H9 (cell line): Measurements from ENCODE around the gene FAM193B. TPM values are rescaled to one million over a fixed set of nuclear protein-coding genes. Genes with fewer than 3 reads are reported as not detected.

Experiments
- DNase-seq: peaks from one replicate; pipeline ENCODE4 v3.0.0-alpha.2; 2017
- H2AFZ ChIP-seq: one replicate; pipeline ENCODE4 v1.6.1; 2013; ENCODE audit warnings: mild to moderate bottlenecking, low read length, control low read depth, moderate library complexity
- H2AK5ac ChIP-seq: 2 replicates; pipeline ENCODE4 v1.6.1; 2013; ENCODE audit warnings: low read length, control low read depth, mixed read lengths; ENCODE audit not compliant: insufficient read length
- H2BK120ac ChIP-seq: one replicate; pipeline ENCODE4 v1.6.1; 2013; ENCODE audit warnings: low read depth, mild to moderate bottlenecking, low read length, control low read depth, inconsistent platforms; ENCODE audit not compliant: poor library complexity, severe bottlenecking
- H2BK12ac ChIP-seq: 2 replicates; pipeline ENCODE4 v1.6.1; 2013; ENCODE audit warnings: low read length, control low read depth, mixed read lengths, low read depth; ENCODE audit not compliant: insufficient read length
- H2BK15ac ChIP-seq: 2 replicates; pipeline ENCODE4 v1.6.1; 2013; ENCODE audit warnings: low read depth, low read length, control low read depth
- H2BK20ac ChIP-seq: one replicate; pipeline ENCODE4 v1.6.1; 2013; ENCODE audit warnings: low read depth, mild to moderate bottlenecking, low read length, control low read depth, inconsistent platforms; ENCODE audit not compliant: poor library complexity, severe bottlenecking
- H2BK5ac ChIP-seq: 2 replicates; pipeline ENCODE4 v1.6.1; 2013; ENCODE audit warnings: low read length, control low read depth, mixed read lengths; ENCODE audit not compliant: insufficient read length
- H3K14ac ChIP-seq: 2 replicates; pipeline ENCODE4 v1.6.1; 2013; ENCODE audit warnings: low read length, control low read depth; ENCODE audit not compliant: insufficient read depth
- H3K18ac ChIP-seq: 2 replicates; pipeline ENCODE4 v1.6.1; 2013; ENCODE audit warnings: low read depth, mild to moderate bottlenecking, mixed read lengths, low read length, control low read depth; ENCODE audit not compliant: insufficient read length
- H3K23ac ChIP-seq: 2 replicates; pipeline ENCODE4 v1.6.1; 2013; ENCODE audit warnings: low read length, control low read depth, mixed read lengths, low read depth; ENCODE audit not compliant: insufficient read length
- H3K23me2 ChIP-seq: 2 replicates; pipeline ENCODE4 v1.6.1; 2013; ENCODE audit warnings: low read depth, mild to moderate bottlenecking, mixed read lengths, low read length, control low read depth; ENCODE audit not compliant: insufficient read length, poor library complexity, severe bottlenecking
- H3K27ac ChIP-seq: 2 replicates; pipeline ENCODE4 v1.5.1; 2013; ENCODE audit warnings: low read length, control low read depth, mixed read lengths, low read depth; ENCODE audit not compliant: insufficient read length
- H3K27me3 ChIP-seq: 2 replicates; pipeline ENCODE4 v1.6.1; 2013; ENCODE audit warnings: low read length, control low read depth, inconsistent platforms; ENCODE audit not compliant: insufficient read depth
- H3K4ac ChIP-seq: 2 replicates; pipeline ENCODE4 v1.6.1; 2013; ENCODE audit warnings: low read depth, mild to moderate bottlenecking, control low read depth, inconsistent platforms, low read length, moderate library complexity
- H3K4me1 ChIP-seq: 2 replicates; pipeline ENCODE4 v1.6.1; 2013; ENCODE audit warnings: low read length, control low read depth, inconsistent platforms; ENCODE audit not compliant: insufficient read depth
- H3K4me2 ChIP-seq: 2 replicates; pipeline ENCODE4 v1.6.1; 2013; ENCODE audit warnings: low read length, control low read depth, mixed read lengths; ENCODE audit not compliant: insufficient read length, insufficient read depth
- H3K56ac ChIP-seq: 2 replicates; pipeline ENCODE4 v1.6.1; 2013; ENCODE audit warnings: low read depth, mild to moderate bottlenecking, mixed read lengths, low read length, control low read depth; ENCODE audit not compliant: insufficient read length
- H3K79me1 ChIP-seq: 2 replicates; pipeline ENCODE4 v1.6.1; 2013; ENCODE audit warnings: low read depth, mild to moderate bottlenecking, moderate library complexity, low read length, control low read depth, inconsistent platforms; ENCODE audit not compliant: insufficient read depth, poor library complexity, severe bottlenecking
- H3K79me2 ChIP-seq: 2 replicates; pipeline ENCODE4 v1.6.1; 2013; ENCODE audit warnings: low read length, control low read depth, inconsistent platforms; ENCODE audit not compliant: insufficient read depth
- H3K9ac ChIP-seq: 2 replicates; pipeline ENCODE4 v1.6.1; 2013; ENCODE audit warnings: low read length, control low read depth, mixed read lengths; ENCODE audit not compliant: insufficient read length; ENCODE audit errors: extremely low read depth
- H3K9me3 ChIP-seq: one replicate; pipeline ENCODE4 v1.6.1; 2013; ENCODE audit warnings: low read depth, low read length, inconsistent platforms; ENCODE audit not compliant: control insufficient read depth
- H3T11ph ChIP-seq: one replicate; pipeline ENCODE4 v1.6.1; 2013; ENCODE audit warnings: mild to moderate bottlenecking, low read length, control low read depth, inconsistent platforms
- H4K20me1 ChIP-seq: one replicate; pipeline ENCODE4 v1.6.1; 2013; ENCODE audit not compliant: control insufficient read depth, insufficient read length, insufficient read depth
- H4K5ac ChIP-seq: 2 replicates; pipeline ENCODE4 v1.6.1; 2013; ENCODE audit warnings: low read depth, mild to moderate bottlenecking, mixed read lengths, low read length, control low read depth; ENCODE audit not compliant: insufficient read length
- H4K8ac ChIP-seq: replicated peaks from 2 replicates; pipeline ENCODE4 v1.6.1; 2013; ENCODE audit warnings: low read length, control low read depth, mixed read lengths, low read depth; ENCODE audit not compliant: insufficient read length
- H4K91ac ChIP-seq: 2 replicates; pipeline ENCODE4 v1.6.1; 2013; ENCODE audit warnings: low read depth, mild to moderate bottlenecking, moderate library complexity, mixed read lengths, low read length, control low read depth; ENCODE audit not compliant: insufficient read length
- H3K27ac Mint-ChIP-seq, 3 experiments: 2 replicates in 2 of 3; 3 replicates in 1 of 3; pipeline ENCODE4 v1.8.0; 2020 to 2021; ENCODE audit warnings: mixed read lengths in 3 of 3, mild to moderate bottlenecking in 1 of 3, moderate library complexity in 1 of 3
- H3K27me3 Mint-ChIP-seq: 2 replicates; pipeline ENCODE4 v1.8.0; 2021; ENCODE audit warnings: low read depth, mild to moderate bottlenecking, moderate library complexity, mixed read lengths
- H3K36me3 Mint-ChIP-seq, 3 experiments: 2 replicates in 2 of 3; 3 replicates in 1 of 3; pipeline ENCODE4 v1.8.0; 2020 to 2021; ENCODE audit warnings: low read depth in 3 of 3, mixed read lengths in 3 of 3; ENCODE audit not compliant: insufficient read depth in 1 of 3
- H3K4me1 Mint-ChIP-seq, 2 experiments: 2 replicates each; pipeline ENCODE4 v1.8.0; 2020; ENCODE audit warnings: mixed read lengths in 2 of 2
- H3K4me3 Mint-ChIP-seq, 2 experiments: 2 replicates in 1 of 2; 3 replicates in 1 of 2; pipeline ENCODE4 v1.8.0; 2020 to 2021; ENCODE audit warnings: mild to moderate bottlenecking in 2 of 2, mixed read lengths in 2 of 2, moderate library complexity in 1 of 2
- H3K9me3 Mint-ChIP-seq, 2 experiments: 2 replicates in 1 of 2; 3 replicates in 1 of 2; pipeline ENCODE4 v1.8.0; 2020; ENCODE audit warnings: mild to moderate bottlenecking in 2 of 2, mixed read lengths in 2 of 2, moderate library complexity in 1 of 2
- WGBS: extraction: QIAGEN DNeasy Blood & Tissue Kit; methylation state at CpG from one replicate; pipeline ENCODE4 v1.1.7; 2013; ENCODE audit warnings: missing lambda C conversion rate, low lambda C conversion rate, mixed read lengths; ENCODE audit not compliant: insufficient read length; ENCODE audit errors: extremely low coverage; 5-methylcytosine and 5-hydroxymethylcytosine counted together
- total RNA-seq: library from RNA; stranded (reverse); gene quantifications from 2 replicates; pipeline ENCODE4 v1.2.1, GENCODE V29; 2021
- TF ChIP-seq, protein P1 (sequence below): fragments of 200-600 bp; sonication (generic); conservative IDR thresholded peaks from 3 replicates; pipeline ENCODE4 v1.8.0; 2021; ENCODE audit warnings: antibody characterized with exemption, mild to moderate bottlenecking

The FAM193B gene
- total RNA-seq, 1 experiment from 2014 or later: 71.5 TPM

DNA sequence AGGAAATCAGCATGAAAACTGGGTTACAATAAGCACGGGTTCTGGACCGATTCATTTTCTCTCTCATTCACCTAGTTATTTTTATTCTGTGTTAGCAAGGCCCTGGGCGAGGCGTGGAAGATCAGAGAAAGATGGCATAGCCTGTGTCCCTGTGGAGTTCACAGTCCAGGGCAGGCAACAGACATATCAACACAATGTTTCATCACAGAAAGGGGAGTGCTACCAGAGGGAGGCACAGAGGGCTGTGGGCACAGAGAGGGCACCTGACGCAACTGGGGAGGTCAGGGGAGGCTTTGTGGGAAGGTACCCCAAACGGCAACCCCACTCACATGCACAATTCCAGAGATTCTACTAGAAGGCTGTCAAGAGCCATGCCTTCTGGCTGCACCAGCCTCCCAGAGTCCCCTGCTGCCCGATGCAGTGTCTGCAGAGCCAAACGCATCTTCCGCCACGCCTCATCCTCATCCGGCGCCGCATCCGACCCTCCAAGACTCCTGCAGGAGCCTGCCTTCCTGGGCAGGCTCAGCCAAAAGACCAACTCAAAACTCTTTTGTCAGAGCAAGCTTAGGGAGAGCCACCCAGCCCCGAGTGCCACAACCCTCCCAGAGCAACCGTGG lies 1.4 kb downstream of the FAM193B start:
- Mint-ChIP-seq H3K4me3 (peak overlapping the region; percentile 82 to 87), H3K4me1 (peaks cover 32 to 35% of the 10 kb centered on the region in 2 experiments), H3K36me3 (peaks cover 10 to 24% (median 20%) of the 10 kb centered on the region in 3 experiments), H3K27me3 (peaks cover 2% of the 10 kb centered on the region; the same call in 1 of the 2 replicates), H3K27ac (no peak overlapping the region; a peak in 2 of 7 replicates), H3K9me3 (no peaks in the 10 kb centered on the region)
- Histone ChIP-seq H3T11ph (no peak overlapping the region), H2BK12ac (no peak overlapping the region), H3K23ac (peak overlapping the region; percentile 77), H2BK20ac (no peak overlapping the region), H2BK120ac (no peak overlapping the region), H3K4me1 (peaks cover 5% of the 10 kb centered on the region; the same call in 1 of the 2 replicates), H3K27me3 (no peaks in the 10 kb centered on the region), H4K8ac (no peak overlapping the region), H3K27ac (no peak overlapping the region), H3K4ac (no peak overlapping the region), H3K79me2 (peaks cover 11% of the 10 kb centered on the region; the same call in 1 of the 2 replicates), H3K18ac (no peak overlapping the region), H2AFZ (no peak overlapping the region), H3K9me3 (no peaks in the 10 kb centered on the region), H3K14ac (no peak overlapping the region; the same call in 1 of the 2 replicates), H3K79me1 (peaks cover 14% of the 10 kb centered on the region), H3K9ac (no peak overlapping the region), H4K20me1 (no peaks in the 10 kb centered on the region), H2BK5ac (no peak overlapping the region), H4K5ac (no peak overlapping the region), H3K56ac (no peak overlapping the region), H4K91ac (no peak overlapping the region), H2AK5ac (no peak overlapping the region), H3K4me2 (peak overlapping the region; percentile 87), H3K23me2 (peaks cover 15% of the 10 kb centered on the region), H2BK15ac (no peak overlapping the region)
- no CpG with 5 or more reads among the region's 16 CpGs for WGBS
- TF ChIP-seq, protein P1, sequence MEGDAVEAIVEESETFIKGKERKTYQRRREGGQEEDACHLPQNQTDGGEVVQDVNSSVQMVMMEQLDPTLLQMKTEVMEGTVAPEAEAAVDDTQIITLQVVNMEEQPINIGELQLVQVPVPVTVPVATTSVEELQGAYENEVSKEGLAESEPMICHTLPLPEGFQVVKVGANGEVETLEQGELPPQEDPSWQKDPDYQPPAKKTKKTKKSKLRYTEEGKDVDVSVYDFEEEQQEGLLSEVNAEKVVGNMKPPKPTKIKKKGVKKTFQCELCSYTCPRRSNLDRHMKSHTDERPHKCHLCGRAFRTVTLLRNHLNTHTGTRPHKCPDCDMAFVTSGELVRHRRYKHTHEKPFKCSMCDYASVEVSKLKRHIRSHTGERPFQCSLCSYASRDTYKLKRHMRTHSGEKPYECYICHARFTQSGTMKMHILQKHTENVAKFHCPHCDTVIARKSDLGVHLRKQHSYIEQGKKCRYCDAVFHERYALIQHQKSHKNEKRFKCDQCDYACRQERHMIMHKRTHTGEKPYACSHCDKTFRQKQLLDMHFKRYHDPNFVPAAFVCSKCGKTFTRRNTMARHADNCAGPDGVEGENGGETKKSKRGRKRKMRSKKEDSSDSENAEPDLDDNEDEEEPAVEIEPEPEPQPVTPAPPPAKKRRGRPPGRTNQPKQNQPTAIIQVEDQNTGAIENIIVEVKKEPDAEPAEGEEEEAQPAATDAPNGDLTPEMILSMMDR: no peak
- no peak for DNase-seq
